ENCODE data around the gene MAP3K8.

DNA sequence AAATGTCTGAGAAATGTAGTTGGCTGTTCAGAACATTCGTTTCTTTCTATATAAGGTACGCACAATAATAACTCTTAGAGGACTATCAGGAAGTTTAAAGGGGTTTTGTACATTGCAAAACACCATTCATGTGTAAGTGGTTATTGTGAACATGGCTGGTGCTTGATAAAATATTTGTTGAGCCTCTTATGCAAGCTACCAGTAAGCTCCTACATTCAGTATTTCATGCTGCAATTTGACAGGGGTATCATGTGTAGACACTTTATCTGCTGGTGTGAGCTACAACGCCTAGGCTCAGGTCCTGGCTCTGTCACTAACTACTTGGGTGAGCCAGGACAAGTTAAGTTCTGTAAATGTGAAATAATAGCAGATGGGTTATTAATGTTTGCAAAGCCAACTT is 75.5 kb downstream of the MAP3K8 start:
- no peak for TF ChIP-seq EZH2 (IDR thresholded peaks at IDR 0.05; ENCODE audit: insufficient read depth, poor library complexity, severe bottlenecking)
- no peak for TF ChIP-seq EZH2phosphoT487 (IDR thresholded peaks at IDR 0.05; ENCODE audit: insufficient read depth, low read depth)
